OCI-LY1 (cell line): ENCODE measurements around the gene GLIS1.
"Not testable (repeated sequence)": the region's sequence is repeated elsewhere in the genome, so short reads cannot be mapped to it uniquely, and the experiment has no call there.

Experiments
- CTCF ChIP-seq: fragments of 200-600 bp; sonication (generic), shearing (Covaris generic); IDR thresholded peaks from 2 replicates; pipeline ENCODE4 v1.5.1; 2017; ENCODE audit warnings: mild to moderate bottlenecking, antibody characterized with exemption, low read length, moderate library complexity, mixed read lengths
- EZH2 ChIP-seq: fragments of 200-600 bp; sonication (generic), shearing (Covaris generic); IDR thresholded peaks from 2 replicates; pipeline ENCODE4 v1.8.0; 2017; ENCODE audit warnings: borderline replicate concordance, mixed run types, mild to moderate bottlenecking, antibody characterized with exemption, low read length, moderate library complexity, mixed read lengths

GRCh38 chr1:53760497-53760896 is 21.5 kb upstream of the GLIS1 start:
- not testable (repeated sequence) for TF ChIP-seq CTCF, EZH2
